Peyer's patch (tissue), 4 donors: ENCODE results near the gene OSBPL5.

Experiments used
- POLR2A ChIP-seq, 2 donors: fragments of 450-650 bp; IDR thresholded peaks; one replicate each; pipeline ENCODE4 v1.5.1; 2017; ENCODE audit warnings: antibody characterized with exemption in 2 of 2, mild to moderate bottlenecking in 2 of 2, moderate library complexity in 2 of 2
- TF ChIP-seq, protein P1 (sequence below), 6 experiments: fragments of 450-650 bp in 4 of 6; fragments of 200-600 bp in 2 of 6; sonication (generic) in 1 of 6; IDR thresholded peaks; one replicate each; pipeline ENCODE4 v1.5.1; 2017 to 2019; ENCODE audit warnings: antibody characterized with exemption in 6 of 6, mild to moderate bottlenecking in 3 of 6, moderate library complexity in 1 of 6

DNA sequence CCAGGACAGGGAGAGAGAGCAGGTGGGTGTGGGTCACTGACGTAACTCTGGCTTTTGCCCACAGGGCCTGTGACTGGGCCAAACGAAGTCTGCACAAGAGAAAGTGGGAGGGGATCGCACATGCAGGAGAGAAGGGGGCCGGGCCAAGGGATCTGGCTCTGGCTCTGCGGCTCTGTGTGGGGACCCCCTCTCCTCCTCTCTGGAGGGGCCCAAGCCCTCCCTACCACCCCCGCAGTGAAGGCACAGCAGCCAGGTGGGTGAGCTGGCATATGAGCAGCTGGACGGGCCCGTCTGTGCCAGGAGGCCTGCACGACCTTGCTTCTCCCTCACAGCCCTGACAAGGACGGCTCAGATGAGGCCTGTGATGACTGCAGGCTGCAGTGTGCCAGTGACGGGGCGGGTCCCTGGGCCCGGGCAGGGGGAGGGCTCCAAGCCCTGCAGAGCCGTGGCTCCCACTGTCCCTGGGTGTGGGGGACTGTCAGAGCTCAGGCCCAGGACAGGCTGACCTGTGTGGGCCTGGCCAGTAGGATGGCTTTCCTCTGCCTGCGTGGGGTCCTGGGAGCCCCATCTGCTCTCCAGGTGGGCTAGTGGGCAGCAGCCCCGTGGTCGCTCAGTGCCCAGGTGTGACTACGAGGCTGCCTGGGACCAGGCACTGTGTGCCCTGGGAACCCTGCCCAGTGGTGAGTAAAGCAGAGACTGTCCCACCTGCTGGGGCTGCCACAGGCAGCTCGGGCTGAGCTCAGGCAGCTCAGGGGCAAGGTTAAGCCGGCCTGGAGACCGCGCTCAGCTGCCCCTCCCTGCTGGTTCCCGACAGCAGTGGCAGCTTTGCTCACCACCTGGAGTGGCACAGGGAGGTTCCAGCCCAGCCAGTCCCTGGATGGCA lies 31.3 kb upstream of the OSBPL5 start:
- no peak for TF ChIP-seq POLR2A (IDR thresholded peaks at IDR 0.05)
- TF ChIP-seq, protein P1, sequence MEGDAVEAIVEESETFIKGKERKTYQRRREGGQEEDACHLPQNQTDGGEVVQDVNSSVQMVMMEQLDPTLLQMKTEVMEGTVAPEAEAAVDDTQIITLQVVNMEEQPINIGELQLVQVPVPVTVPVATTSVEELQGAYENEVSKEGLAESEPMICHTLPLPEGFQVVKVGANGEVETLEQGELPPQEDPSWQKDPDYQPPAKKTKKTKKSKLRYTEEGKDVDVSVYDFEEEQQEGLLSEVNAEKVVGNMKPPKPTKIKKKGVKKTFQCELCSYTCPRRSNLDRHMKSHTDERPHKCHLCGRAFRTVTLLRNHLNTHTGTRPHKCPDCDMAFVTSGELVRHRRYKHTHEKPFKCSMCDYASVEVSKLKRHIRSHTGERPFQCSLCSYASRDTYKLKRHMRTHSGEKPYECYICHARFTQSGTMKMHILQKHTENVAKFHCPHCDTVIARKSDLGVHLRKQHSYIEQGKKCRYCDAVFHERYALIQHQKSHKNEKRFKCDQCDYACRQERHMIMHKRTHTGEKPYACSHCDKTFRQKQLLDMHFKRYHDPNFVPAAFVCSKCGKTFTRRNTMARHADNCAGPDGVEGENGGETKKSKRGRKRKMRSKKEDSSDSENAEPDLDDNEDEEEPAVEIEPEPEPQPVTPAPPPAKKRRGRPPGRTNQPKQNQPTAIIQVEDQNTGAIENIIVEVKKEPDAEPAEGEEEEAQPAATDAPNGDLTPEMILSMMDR (IDR thresholded peaks at IDR 0.05) = no peak
